ENCODE results near the gene PFKFB2. TPM values are rescaled to one million over a fixed set of nuclear protein-coding genes. Genes with fewer than 3 reads are reported as not detected.

PFKFB2 gene
- polyA plus RNA-seq, 1 donor from 2014 or later = 9.8 TPM

- Histone ChIP-seq H3K9me2 (ENCODE audit: insufficient read depth, low read length) (no peaks in the 10 kb centered on the region), H3K4me3 (ENCODE audit: low read length) (no peak overlapping the region), H4K20me1 (ENCODE audit: insufficient read depth) (no peaks in the 10 kb centered on the region), H3K27ac (ENCODE audit: low read length) (no peak overlapping the region), H3K9me3 (ENCODE audit: low read length) (no peaks in the 10 kb centered on the region), H3K4me2 (ENCODE audit: low read length) (no peak overlapping the region), H3K9ac (ENCODE audit: low read length) (no peak overlapping the region), H3K79me2 (replicated peaks; ENCODE audit: insufficient read depth, low read length) (no peaks in the 10 kb centered on the region), H3F3A (ENCODE audit: insufficient read depth, low read length, poor library complexity, severe bottlenecking) (no peaks in the 10 kb centered on the region), H3K27me3 (ENCODE audit: insufficient read depth, low read depth, low read length) (no peaks in the 10 kb centered on the region), H3K36me3 (ENCODE audit: insufficient read depth, low read length) (no peaks in the 10 kb centered on the region), H2AFZ (ENCODE audit: low read depth, low read length) (no peak overlapping the region)
- TF ChIP-seq RAD21 (conservative IDR thresholded peaks at IDR 0.05) (no peak), MXI1 (conservative IDR thresholded peaks at IDR 0.05; ENCODE audit: poor library complexity, severe bottlenecking) (no peak), EP300 (conservative IDR thresholded peaks at IDR 0.05; ENCODE audit: poor library complexity, severe bottlenecking) (no peak), REST (IDR thresholded peaks at IDR 0.05; ENCODE audit: borderline replicate concordance) (no peak), EZH2 (IDR thresholded peaks at IDR 0.05; ENCODE audit: borderline replicate concordance, insufficient read depth, low read length, poor library complexity, severe bottlenecking) (no peak), POLR2AphosphoS5 (IDR thresholded peaks at IDR 0.05) (no peak), TAF1 (IDR thresholded peaks at IDR 0.05; ENCODE audit: low read depth) (no peak), SMC3 (conservative IDR thresholded peaks at IDR 0.05; ENCODE audit: poor library complexity) (no peak)
- TF ChIP-seq, protein P1, sequence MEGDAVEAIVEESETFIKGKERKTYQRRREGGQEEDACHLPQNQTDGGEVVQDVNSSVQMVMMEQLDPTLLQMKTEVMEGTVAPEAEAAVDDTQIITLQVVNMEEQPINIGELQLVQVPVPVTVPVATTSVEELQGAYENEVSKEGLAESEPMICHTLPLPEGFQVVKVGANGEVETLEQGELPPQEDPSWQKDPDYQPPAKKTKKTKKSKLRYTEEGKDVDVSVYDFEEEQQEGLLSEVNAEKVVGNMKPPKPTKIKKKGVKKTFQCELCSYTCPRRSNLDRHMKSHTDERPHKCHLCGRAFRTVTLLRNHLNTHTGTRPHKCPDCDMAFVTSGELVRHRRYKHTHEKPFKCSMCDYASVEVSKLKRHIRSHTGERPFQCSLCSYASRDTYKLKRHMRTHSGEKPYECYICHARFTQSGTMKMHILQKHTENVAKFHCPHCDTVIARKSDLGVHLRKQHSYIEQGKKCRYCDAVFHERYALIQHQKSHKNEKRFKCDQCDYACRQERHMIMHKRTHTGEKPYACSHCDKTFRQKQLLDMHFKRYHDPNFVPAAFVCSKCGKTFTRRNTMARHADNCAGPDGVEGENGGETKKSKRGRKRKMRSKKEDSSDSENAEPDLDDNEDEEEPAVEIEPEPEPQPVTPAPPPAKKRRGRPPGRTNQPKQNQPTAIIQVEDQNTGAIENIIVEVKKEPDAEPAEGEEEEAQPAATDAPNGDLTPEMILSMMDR (IDR thresholded peaks at IDR 0.05; ENCODE audit: poor library complexity, severe bottlenecking) = no peak
Measured at GRCh38 chr1:207013321-207014085, 39.6 kb upstream of the PFKFB2 start.

GRCh38 chr1:207014728-207015127 is 38.3 kb upstream of the PFKFB2 start:
- Histone ChIP-seq H3K9me3 (ENCODE audit: low read length) (no peaks in the 10 kb centered on the region), H3K79me2 (replicated peaks; ENCODE audit: insufficient read depth, low read length) (no peaks in the 10 kb centered on the region), H3K9me2 (ENCODE audit: insufficient read depth, low read length) (no peaks in the 10 kb centered on the region), H3K27me3 (ENCODE audit: insufficient read depth, low read depth, low read length) (no peaks in the 10 kb centered on the region), H4K20me1 (ENCODE audit: insufficient read depth) (no peaks in the 10 kb centered on the region), H2AFZ (ENCODE audit: low read depth, low read length) (no peak overlapping the region), H3K27ac (ENCODE audit: low read length) (no peak overlapping the region), H3F3A (ENCODE audit: insufficient read depth, low read length, poor library complexity, severe bottlenecking) (no peaks in the 10 kb centered on the region), H3K4me2 (ENCODE audit: low read length) (no peak overlapping the region), H3K9ac (ENCODE audit: low read length) (no peak overlapping the region), H3K4me3 (ENCODE audit: low read length) (no peak overlapping the region), H3K36me3 (ENCODE audit: insufficient read depth, low read length) (no peaks in the 10 kb centered on the region)
- TF ChIP-seq RAD21 (conservative IDR thresholded peaks at IDR 0.05) (no peak), SMC3 (conservative IDR thresholded peaks at IDR 0.05; ENCODE audit: poor library complexity) (no peak), REST (IDR thresholded peaks at IDR 0.05; ENCODE audit: borderline replicate concordance) (no peak), POLR2AphosphoS5 (IDR thresholded peaks at IDR 0.05) (no peak), EP300 (conservative IDR thresholded peaks at IDR 0.05; ENCODE audit: poor library complexity, severe bottlenecking) (no peak), MXI1 (conservative IDR thresholded peaks at IDR 0.05; ENCODE audit: poor library complexity, severe bottlenecking) (no peak), EZH2 (IDR thresholded peaks at IDR 0.05; ENCODE audit: borderline replicate concordance, insufficient read depth, low read length, poor library complexity, severe bottlenecking) (no peak), TAF1 (IDR thresholded peaks at IDR 0.05; ENCODE audit: low read depth) (no peak)
- TF ChIP-seq, protein P1 (IDR thresholded peaks at IDR 0.05; ENCODE audit: poor library complexity, severe bottlenecking) = no peak
